Left lung (tissue), 10 donors: ENCODE data around the gene MOGAT1. TPM values are rescaled to one million over a fixed set of nuclear protein-coding genes. Genes with fewer than 3 reads are reported as not detected.

Experiments
- ATAC-seq: fragments of 200-7000 bp; cut with Tn5 transposase; one replicate; pipeline ENCODE4 v1.9.1; 2020; ENCODE audit warnings: moderate library complexity
- DNase-seq, 4 donors: peaks; one replicate each; pipeline ENCODE4 v3.0.0-alpha.2; 2013 to 2020
- H3K27ac ChIP-seq, 2 donors: fragments of 200-600 bp; sonication (generic) in 1 of 2; one replicate each; pipeline versions ENCODE4 v1.5.0 to v1.8.0; 2020 to 2021
- H3K27me3 ChIP-seq, 2 donors: fragments of 200-600 bp; sonication (generic) in 1 of 2; one replicate each; pipeline versions ENCODE4 v1.5.0 to v1.8.0; 2020 to 2021
- H3K36me3 ChIP-seq, 2 donors: fragments of 200-600 bp; sonication (generic) in 1 of 2; one replicate each; pipeline versions ENCODE4 v1.5.0 to v1.8.0; 2020 to 2021
- H3K4me1 ChIP-seq, 2 donors: fragments of 200-600 bp; one replicate each; pipeline ENCODE4 v1.8.0; 2021
- H3K4me3 ChIP-seq, 2 donors: fragments of 200-600 bp; sonication (generic) in 1 of 2; one replicate each; pipeline versions ENCODE4 v1.5.0 to v1.8.0; 2020 to 2021; ENCODE audit warnings: mild to moderate bottlenecking in 1 of 2
- H3K9me3 ChIP-seq, 2 donors: fragments of 200-600 bp; sonication (generic) in 1 of 2; one replicate each; pipeline versions ENCODE4 v1.5.0 to v1.8.0; 2020 to 2021
- CTCF ChIP-seq, 2 donors: fragments of 200-600 bp; sonication (generic) in 1 of 2; IDR thresholded peaks; one replicate each; pipeline versions ENCODE4 v1.5.0 to v1.8.0; 2021; ENCODE audit warnings: antibody characterized with exemption in 2 of 2
- intact Hi-C, 2 donors: fragments of 100-400 bp; cut with DNase I; formaldehyde crosslinking; loops; one replicate each; pipeline versions ENCODE4 v1.11.2 to v1.14.2; 2022
- polyA plus RNA-seq, 6 donors: library from polyadenylated mRNA; unstranded; fragments of 120-200 nt; gene quantifications; one replicate each; pipeline ENCODE4 v1.2.1, GENCODE V29; 2013; ENCODE audit not compliant: insufficient read length in 6 of 6
- total RNA-seq, 2 donors: library from RNA; stranded (reverse); fragmentation: NEBNext Ultra II Directional; extraction: Animal tissue kit (Norgen Biotek cat#: 25700); gene quantifications; one replicate each; pipeline ENCODE4 v1.2.1, GENCODE V29; 2021
- donor health status: DM: no; HTN: yes; CAD: no.
- donor health status: DM: no; HTN: no; CAD: no.

Gene MOGAT1
- total and polyA plus RNA-seq, 8 donors: 0.26 TPM; not detected in 7

- DNase-seq: no peak
- H3K27ac ChIP-seq: peak overlapping the region in 1 of 2 donors; percentile 2
These were observed 62.6 kb downstream of the MOGAT1 start for GRCh38 chr2:222733846-222734702.

GRCh38 chr2:222734703-222735014, 63.2 kb downstream of the MOGAT1 start:
- H3K9me3 ChIP-seq: no peaks in the 10 kb centered on the region
- no peak overlapping the region for H3K4me3 ChIP-seq
- peaks cover 17 to 20% of the 10 kb centered on the region in 2 donors for H3K4me1 ChIP-seq
- ATAC-seq (no peak), DNase-seq (no peak)
- intact Hi-C loops: no loop called here
- H3K27me3 ChIP-seq: no peaks in the 10 kb centered on the region
- H3K27ac ChIP-seq: peak overlapping the region in 1 of 2 donors; percentile 2
- no peaks in the 10 kb centered on the region for H3K36me3 ChIP-seq
- TF ChIP-seq CTCF (IDR thresholded peaks at IDR 0.05): no peak

More at GRCh38 chr2:222733846-222734702, 62.6 kb downstream of the MOGAT1 start:
- no peak overlapping the region for H3K4me3 ChIP-seq
- H3K36me3 ChIP-seq: no peaks in the 10 kb centered on the region
- no peaks in the 10 kb centered on the region for H3K27me3 ChIP-seq
- no peak for TF ChIP-seq CTCF (IDR thresholded peaks at IDR 0.05)
- ATAC-seq: no peak
- peaks cover 13 to 20% of the 10 kb centered on the region in 2 donors for H3K4me1 ChIP-seq
- intact Hi-C loops: no loop called here
- H3K9me3 ChIP-seq: no peaks in the 10 kb centered on the region

GRCh38 chr2:222736301-222736700, 64.8 kb downstream of the MOGAT1 start:
- TF ChIP-seq CTCF (IDR thresholded peaks at IDR 0.05): no peak
- Histone ChIP-seq H3K4me3 (no peak overlapping the region), H3K4me1 (peaks cover 14 to 23% of the 10 kb centered on the region in 2 donors), H3K27ac (no peak overlapping the region), H3K36me3 (no peaks in the 10 kb centered on the region), H3K27me3 (no peaks in the 10 kb centered on the region), H3K9me3 (no peaks in the 10 kb centered on the region)
- ATAC-seq (no peak), DNase-seq (no peak)
- intact Hi-C loops: no loop called here

GRCh38 chr2:222736924-222737323, 65.5 kb downstream of the MOGAT1 start:
- Histone ChIP-seq H3K4me3 (no peak overlapping the region), H3K27ac (no peak overlapping the region), H3K27me3 (no peaks in the 10 kb centered on the region), H3K4me1 (peaks cover 14 to 21% of the 10 kb centered on the region in 2 donors), H3K9me3 (no peaks in the 10 kb centered on the region), H3K36me3 (no peaks in the 10 kb centered on the region)
- DNase-seq: no peak
- no peak for TF ChIP-seq CTCF (IDR thresholded peaks at IDR 0.05)
- intact Hi-C loops: no loop called here
- ATAC-seq: no peak

GRCh38 chr2:222738312-222738711, 66.9 kb downstream of the MOGAT1 start:
- no peak for TF ChIP-seq CTCF (IDR thresholded peaks at IDR 0.05)
- H3K27ac ChIP-seq: no peak overlapping the region
- no peaks in the 10 kb centered on the region for H3K27me3 ChIP-seq
- no peak for DNase-seq
- intact Hi-C loops: no loop called here
- no peak overlapping the region for H3K4me3 ChIP-seq
- peaks cover 10 to 31% of the 10 kb centered on the region in 2 donors for H3K4me1 ChIP-seq
- no peaks in the 10 kb centered on the region for H3K36me3 ChIP-seq
- H3K9me3 ChIP-seq: no peaks in the 10 kb centered on the region
- ATAC-seq: no peak
